Measurements from ENCODE around the gene RTRAF. TPM values are rescaled to one million over a fixed set of nuclear protein-coding genes. Genes with fewer than 3 reads are reported as not detected.

Gene RTRAF
- total RNA-seq, 1 experiment from 2014 or later, result 190 TPM

DNA sequence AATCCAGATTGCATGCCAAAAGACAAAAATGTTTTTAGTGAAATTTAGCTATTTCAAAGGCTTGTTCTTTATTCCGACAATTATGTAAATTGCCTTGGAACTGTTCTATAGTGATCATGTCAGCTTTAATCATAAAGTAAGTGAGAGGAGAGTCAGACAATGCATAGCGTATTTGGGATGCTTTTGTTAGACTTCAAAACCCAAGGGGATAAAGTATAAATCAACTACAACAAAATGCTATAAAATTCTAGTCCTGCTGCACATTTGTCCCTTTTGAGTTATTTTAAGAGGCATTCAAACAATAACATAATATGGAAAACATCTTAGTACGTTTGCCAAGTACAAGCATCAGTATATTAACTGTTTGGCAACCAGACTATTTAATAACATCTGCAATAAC is 11.3 kb downstream of the RTRAF start:
- Histone ChIP-seq H2AFZ (ENCODE audit: low read depth, low read length, poor library complexity, severe bottlenecking) (no peak overlapping the region), H3K9ac (ENCODE audit: low read length) (no peak overlapping the region), H3K36me3 (ENCODE audit: control insufficient read depth in 1 of 2, insufficient read depth in 2 of 2, low read length in 2 of 2) (peaks cover 45 to 62% of the 10 kb centered on the region in 2 experiments), H3K79me2 (ENCODE audit: insufficient read depth, low read length) (peaks cover 40% of the 10 kb centered on the region), H3K27me3 (ENCODE audit: insufficient read depth, low read length) (no peaks in the 10 kb centered on the region), H3K9me2 (ENCODE audit: insufficient read depth) (no peaks in the 10 kb centered on the region), H4K20me1 (ENCODE audit: insufficient read depth) (0 out of 2 replicates have a peak, but pooled peaks cover 8% of the 10 kb centered on the region), H3K4me3 (replicated peaks in 1 of 2; ENCODE audit: low read depth in 1 of 2, low read length in 2 of 2) (no peak overlapping the region), H3K9me3 (ENCODE audit: control insufficient read depth in 1 of 2, insufficient read depth in 1 of 2, low read depth in 1 of 2, low read length in 2 of 2) (no peaks in the 10 kb centered on the region), H3K27ac (ENCODE audit: low read depth, low read length) (no peak overlapping the region), H3K4me2 (ENCODE audit: low read length) (no peak overlapping the region), H3K4me1 (ENCODE audit: control insufficient read depth in 1 of 2, insufficient read depth in 2 of 2, low read length in 2 of 2) (no peaks in the 10 kb centered on the region)
- POLR2A ChIA-PET, result no interaction called here
- TF ChIP-seq FOSL1 (IDR thresholded peaks at IDR 0.05; ENCODE audit: low read depth) (no peak), ELF1 (IDR thresholded peaks at IDR 0.05; ENCODE audit: borderline replicate concordance, low read depth) (no peak), POLR2AphosphoS5 (IDR thresholded peaks at IDR 0.05; ENCODE audit: low read depth, low read length) (no peak), SP1 (IDR thresholded peaks at IDR 0.05; ENCODE audit: low read depth) (no peak), RAD21 (IDR thresholded peaks at IDR 0.05; ENCODE audit: low read depth) (no peak), SRF (IDR thresholded peaks at IDR 0.05; ENCODE audit: low read depth) (no peak), EGR1 (IDR thresholded peaks at IDR 0.05; ENCODE audit: low read depth) (no peak), YY1 (IDR thresholded peaks at IDR 0.05; ENCODE audit: extremely low read depth, insufficient replicate concordance, low read depth, low read length) (no peak)
- TF ChIP-seq, protein P1, sequence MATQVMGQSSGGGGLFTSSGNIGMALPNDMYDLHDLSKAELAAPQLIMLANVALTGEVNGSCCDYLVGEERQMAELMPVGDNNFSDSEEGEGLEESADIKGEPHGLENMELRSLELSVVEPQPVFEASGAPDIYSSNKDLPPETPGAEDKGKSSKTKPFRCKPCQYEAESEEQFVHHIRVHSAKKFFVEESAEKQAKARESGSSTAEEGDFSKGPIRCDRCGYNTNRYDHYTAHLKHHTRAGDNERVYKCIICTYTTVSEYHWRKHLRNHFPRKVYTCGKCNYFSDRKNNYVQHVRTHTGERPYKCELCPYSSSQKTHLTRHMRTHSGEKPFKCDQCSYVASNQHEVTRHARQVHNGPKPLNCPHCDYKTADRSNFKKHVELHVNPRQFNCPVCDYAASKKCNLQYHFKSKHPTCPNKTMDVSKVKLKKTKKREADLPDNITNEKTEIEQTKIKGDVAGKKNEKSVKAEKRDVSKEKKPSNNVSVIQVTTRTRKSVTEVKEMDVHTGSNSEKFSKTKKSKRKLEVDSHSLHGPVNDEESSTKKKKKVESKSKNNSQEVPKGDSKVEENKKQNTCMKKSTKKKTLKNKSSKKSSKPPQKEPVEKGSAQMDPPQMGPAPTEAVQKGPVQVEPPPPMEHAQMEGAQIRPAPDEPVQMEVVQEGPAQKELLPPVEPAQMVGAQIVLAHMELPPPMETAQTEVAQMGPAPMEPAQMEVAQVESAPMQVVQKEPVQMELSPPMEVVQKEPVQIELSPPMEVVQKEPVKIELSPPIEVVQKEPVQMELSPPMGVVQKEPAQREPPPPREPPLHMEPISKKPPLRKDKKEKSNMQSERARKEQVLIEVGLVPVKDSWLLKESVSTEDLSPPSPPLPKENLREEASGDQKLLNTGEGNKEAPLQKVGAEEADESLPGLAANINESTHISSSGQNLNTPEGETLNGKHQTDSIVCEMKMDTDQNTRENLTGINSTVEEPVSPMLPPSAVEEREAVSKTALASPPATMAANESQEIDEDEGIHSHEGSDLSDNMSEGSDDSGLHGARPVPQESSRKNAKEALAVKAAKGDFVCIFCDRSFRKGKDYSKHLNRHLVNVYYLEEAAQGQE (IDR thresholded peaks at IDR 0.05; ENCODE audit: low read depth), result no peak
- DNase-seq (ENCODE audit: low read depth, low spot score), result no peak
- RAD21 ChIA-PET (ENCODE audit: low non-redundant PET in 1 of 2, low total read pairs in 2 of 2, uncharacterized antibody in 2 of 2, unreplicated experiment in 2 of 2), result no interaction called here
- CTCF ChIA-PET, result no interaction called here
- intact Hi-C loops (cut with micrococcal nuclease), result no loop called here
- no TSS peak for BruUV-seq (replicated peaks)
- no peak for ATAC-seq

Data from HCT116 (cell line).